ENCODE measurements around the gene TMCC2.
A peak's percentile ranks its signal among the peaks of the same experiment; 100 is the strongest.
"Not testable (repeated sequence)": the region's sequence is repeated elsewhere in the genome, so short reads cannot be mapped to it uniquely, and the experiment has no call there.

TMCC2 gene, protein sequence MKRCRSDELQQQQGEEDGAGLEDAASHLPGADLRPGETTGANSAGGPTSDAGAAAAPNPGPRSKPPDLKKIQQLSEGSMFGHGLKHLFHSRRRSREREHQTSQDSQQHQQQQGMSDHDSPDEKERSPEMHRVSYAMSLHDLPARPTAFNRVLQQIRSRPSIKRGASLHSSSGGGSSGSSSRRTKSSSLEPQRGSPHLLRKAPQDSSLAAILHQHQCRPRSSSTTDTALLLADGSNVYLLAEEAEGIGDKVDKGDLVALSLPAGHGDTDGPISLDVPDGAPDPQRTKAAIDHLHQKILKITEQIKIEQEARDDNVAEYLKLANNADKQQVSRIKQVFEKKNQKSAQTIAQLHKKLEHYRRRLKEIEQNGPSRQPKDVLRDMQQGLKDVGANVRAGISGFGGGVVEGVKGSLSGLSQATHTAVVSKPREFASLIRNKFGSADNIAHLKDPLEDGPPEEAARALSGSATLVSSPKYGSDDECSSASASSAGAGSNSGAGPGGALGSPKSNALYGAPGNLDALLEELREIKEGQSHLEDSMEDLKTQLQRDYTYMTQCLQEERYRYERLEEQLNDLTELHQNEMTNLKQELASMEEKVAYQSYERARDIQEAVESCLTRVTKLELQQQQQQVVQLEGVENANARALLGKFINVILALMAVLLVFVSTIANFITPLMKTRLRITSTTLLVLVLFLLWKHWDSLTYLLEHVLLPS

DNA sequence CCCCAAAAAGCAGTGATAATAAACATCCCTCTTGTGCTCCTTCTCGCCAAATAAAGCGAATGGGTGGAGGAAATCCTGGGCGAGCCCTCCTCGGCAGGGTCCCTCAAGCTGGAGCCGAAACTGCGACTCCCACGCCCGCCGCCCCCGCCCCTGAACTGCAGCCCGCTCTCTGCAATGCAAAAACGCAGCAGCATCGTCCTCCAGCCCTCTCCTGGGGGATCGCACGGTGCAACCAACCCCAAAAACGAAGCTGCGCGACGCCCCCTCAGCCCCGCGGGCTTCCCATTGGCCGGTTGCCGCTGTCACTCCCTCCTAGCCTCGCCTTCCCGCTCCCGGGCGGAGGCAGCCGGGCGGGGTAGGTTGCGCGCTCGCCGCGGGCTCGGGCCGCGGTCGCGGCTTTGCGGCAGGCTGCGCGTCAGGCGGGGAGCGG, at the start of gene TMCC2:
TMCC2 (plus strand) TSS at position 363 of the 430 bp plus-strand sequence. CDS start 619 bp downstream, outside the sequence.
- Histone ChIP-seq H3K9ac (no peak within 1 kb of the TSS), H3K4me1 (peaks cover 6% of the 10 kb centered on the region), H3K4me3 (ENCODE audit: low read depth, low read length) (peak within 1 kb of the TSS; percentile 66), H3K9me3 (ENCODE audit: control insufficient read depth, low read length) (no peaks in the 10 kb centered on the region), H3K79me2 (peaks cover 5% of the 10 kb centered on the region), H3K27me3 (ENCODE audit: control insufficient read depth, insufficient read depth, low read length) (no peaks in the 10 kb centered on the region), H3K27ac (peak within 1 kb of the TSS; percentile 59), H3K4me2 (ENCODE audit: low read length) (peak within 1 kb of the TSS; percentile 54), H3K36me3 (ENCODE audit: control insufficient read depth, insufficient read depth, low read length) (no peaks in the 10 kb centered on the region), H2AFZ (peak within 1 kb of the TSS; percentile 74)
- TF ChIP-seq, protein P1, sequence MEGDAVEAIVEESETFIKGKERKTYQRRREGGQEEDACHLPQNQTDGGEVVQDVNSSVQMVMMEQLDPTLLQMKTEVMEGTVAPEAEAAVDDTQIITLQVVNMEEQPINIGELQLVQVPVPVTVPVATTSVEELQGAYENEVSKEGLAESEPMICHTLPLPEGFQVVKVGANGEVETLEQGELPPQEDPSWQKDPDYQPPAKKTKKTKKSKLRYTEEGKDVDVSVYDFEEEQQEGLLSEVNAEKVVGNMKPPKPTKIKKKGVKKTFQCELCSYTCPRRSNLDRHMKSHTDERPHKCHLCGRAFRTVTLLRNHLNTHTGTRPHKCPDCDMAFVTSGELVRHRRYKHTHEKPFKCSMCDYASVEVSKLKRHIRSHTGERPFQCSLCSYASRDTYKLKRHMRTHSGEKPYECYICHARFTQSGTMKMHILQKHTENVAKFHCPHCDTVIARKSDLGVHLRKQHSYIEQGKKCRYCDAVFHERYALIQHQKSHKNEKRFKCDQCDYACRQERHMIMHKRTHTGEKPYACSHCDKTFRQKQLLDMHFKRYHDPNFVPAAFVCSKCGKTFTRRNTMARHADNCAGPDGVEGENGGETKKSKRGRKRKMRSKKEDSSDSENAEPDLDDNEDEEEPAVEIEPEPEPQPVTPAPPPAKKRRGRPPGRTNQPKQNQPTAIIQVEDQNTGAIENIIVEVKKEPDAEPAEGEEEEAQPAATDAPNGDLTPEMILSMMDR (IDR thresholded peaks at IDR 0.05), result no peak

DNA sequence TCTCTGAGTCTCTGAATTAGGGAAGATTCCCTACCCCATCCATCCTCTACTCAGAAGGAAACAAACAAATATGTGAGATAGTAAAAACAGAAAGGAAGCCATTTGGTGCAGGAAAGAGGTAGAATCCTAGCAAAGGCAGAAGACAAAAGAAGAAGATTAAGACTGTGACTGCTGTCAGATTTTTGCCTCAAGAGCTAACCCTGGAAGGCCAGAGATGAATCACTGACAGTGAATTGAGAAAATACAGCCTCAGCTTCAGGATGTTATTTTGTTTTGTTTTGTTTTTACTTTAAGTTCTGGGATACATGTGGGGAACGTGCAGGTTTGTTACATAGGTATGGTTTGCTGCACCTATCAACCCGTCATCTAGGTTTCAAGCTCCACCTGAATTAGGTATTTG, 47.9 kb upstream of the TMCC2 start:
- Histone ChIP-seq H3K4me1 (peaks cover 4% of the 10 kb centered on the region), H3K36me3 (ENCODE audit: control insufficient read depth, insufficient read depth, low read length) (no peaks in the 10 kb centered on the region), H3K9me3 (ENCODE audit: control insufficient read depth, low read length) (no peaks in the 10 kb centered on the region), H3K9ac (no peak overlapping the region), H3K79me2 (peaks cover 3% of the 10 kb centered on the region), H3K27me3 (ENCODE audit: control insufficient read depth, insufficient read depth, low read length) (no peaks in the 10 kb centered on the region), H3K4me2 (ENCODE audit: low read length) (no peak overlapping the region), H3K4me3 (ENCODE audit: low read depth, low read length) (no peak overlapping the region), H2AFZ (no peak overlapping the region), H3K27ac (no peak overlapping the region)
- TF ChIP-seq, protein P1 (IDR thresholded peaks at IDR 0.05), result no peak

DNA sequence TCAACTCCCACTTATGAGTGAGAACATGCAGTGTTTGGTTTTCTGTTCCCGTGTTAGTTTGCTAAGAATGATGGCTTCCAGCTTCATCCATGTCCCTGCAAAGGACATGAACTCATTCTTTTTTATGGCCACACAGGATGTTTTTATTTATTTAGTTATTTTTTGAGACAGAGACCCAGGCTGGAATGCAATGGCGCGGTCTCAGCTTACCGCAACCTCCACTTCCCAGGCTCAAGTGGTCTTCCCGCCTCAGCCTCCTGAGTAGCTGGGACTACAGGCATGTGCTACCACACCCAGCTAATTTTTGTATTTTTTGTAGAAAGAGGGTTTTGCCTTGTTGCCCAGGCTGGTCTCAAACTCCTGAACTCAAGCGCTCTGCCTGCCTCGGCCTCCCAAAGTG, 47.4 kb upstream of the TMCC2 start:
- not testable (repeated sequence) for H3K4me2 ChIP-seq (ENCODE audit: low read length); H3K27me3 ChIP-seq (ENCODE audit: control insufficient read depth, insufficient read depth, low read length); H3K79me2 ChIP-seq; H3K4me1 ChIP-seq; H3K9me3 ChIP-seq (ENCODE audit: control insufficient read depth, low read length); H3K36me3 ChIP-seq (ENCODE audit: control insufficient read depth, insufficient read depth, low read length); H3K27ac ChIP-seq; H3K4me3 ChIP-seq (ENCODE audit: low read depth, low read length); H2AFZ ChIP-seq; H3K9ac ChIP-seq

DNA sequence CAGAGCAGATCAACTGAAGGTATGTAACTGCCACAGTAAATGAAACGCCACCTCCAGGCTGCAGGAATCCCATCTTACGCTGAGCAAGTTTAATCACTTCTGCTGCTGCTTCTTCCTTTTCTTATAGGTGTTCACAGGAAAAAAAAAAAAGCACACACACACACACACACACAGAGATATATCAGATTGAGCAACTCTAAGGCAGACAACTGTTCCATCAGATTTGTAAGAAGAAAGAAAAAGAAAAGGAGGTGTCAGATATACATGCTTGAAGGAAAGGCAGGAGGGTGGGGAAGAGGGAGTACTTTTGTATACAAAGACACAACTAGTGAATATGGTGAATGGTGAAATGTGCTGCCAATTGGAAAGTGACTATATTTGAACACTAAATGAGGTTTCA, 44.8 kb upstream of the TMCC2 start:
- Histone ChIP-seq H2AFZ (no peak overlapping the region), H3K27ac (peak overlapping the region; percentile 15), H3K36me3 (ENCODE audit: control insufficient read depth, insufficient read depth, low read length) (no peaks in the 10 kb centered on the region), H3K9me3 (ENCODE audit: control insufficient read depth, low read length) (no peaks in the 10 kb centered on the region), H3K4me2 (ENCODE audit: low read length) (no peak overlapping the region), H3K4me3 (ENCODE audit: low read depth, low read length) (no peak overlapping the region), H3K27me3 (ENCODE audit: control insufficient read depth, insufficient read depth, low read length) (no peaks in the 10 kb centered on the region), H3K79me2 (peaks cover 3% of the 10 kb centered on the region), H3K4me1 (no peaks in the 10 kb centered on the region), H3K9ac (no peak overlapping the region)
- TF ChIP-seq, protein P1 (IDR thresholded peaks at IDR 0.05), result no peak

DNA sequence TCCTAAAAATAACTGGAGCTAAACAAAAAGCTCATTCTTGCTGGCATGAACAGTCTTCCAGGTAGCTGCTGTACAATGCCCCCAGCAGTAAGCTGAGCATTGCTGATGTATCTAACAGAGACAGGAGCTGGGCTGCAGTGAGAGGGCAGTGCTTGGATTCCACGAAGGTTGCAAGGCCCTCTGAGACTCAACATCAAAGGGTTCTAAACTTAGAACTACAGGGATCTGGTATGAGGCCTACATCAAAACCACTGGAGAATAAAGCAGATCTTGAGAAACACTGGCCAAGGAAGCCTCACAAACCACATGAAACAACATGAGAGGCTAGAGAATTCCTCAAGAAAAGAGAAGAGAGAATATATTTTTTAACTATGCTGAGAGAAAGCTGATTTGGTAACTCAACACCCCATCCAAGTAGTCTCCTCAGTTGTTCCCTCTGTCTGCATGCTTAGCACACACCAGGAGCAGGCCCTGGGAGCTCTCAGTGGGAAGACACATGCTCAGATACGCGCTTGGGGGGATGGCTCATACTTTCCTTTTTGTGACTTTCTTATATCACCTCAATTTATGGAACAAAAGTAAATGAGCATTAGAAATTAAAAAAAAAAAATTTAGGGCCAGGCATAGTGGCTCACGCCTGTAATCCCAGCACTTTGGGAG, 43.9 kb upstream of the TMCC2 start:
- H3K4me1 ChIP-seq, result no peaks in the 10 kb centered on the region
- H3K36me3 ChIP-seq (ENCODE audit: control insufficient read depth, insufficient read depth, low read length), result no peaks in the 10 kb centered on the region
- H3K4me2 ChIP-seq (ENCODE audit: low read length), result no peak overlapping the region
- no peaks in the 10 kb centered on the region for H3K9me3 ChIP-seq (ENCODE audit: control insufficient read depth, low read length)
- H3K79me2 ChIP-seq, result peaks cover 2% of the 10 kb centered on the region
- H3K9ac ChIP-seq, result no peak overlapping the region
- H3K27me3 ChIP-seq (ENCODE audit: control insufficient read depth, insufficient read depth, low read length), result no peaks in the 10 kb centered on the region
- H3K27ac ChIP-seq, result no peak overlapping the region
- TF ChIP-seq, protein P1 (IDR thresholded peaks at IDR 0.05), result no peak
- H2AFZ ChIP-seq, result no peak overlapping the region
- no peak overlapping the region for H3K4me3 ChIP-seq (ENCODE audit: low read depth, low read length)
